Measurements from ENCODE around the gene ZBTB20. TPM values are rescaled to one million over a fixed set of nuclear protein-coding genes. Genes with fewer than 3 reads are reported as not detected.

ZBTB20 gene
- polyA plus RNA-seq, 3 donors, result 1.3 to 3.2 (median 2.0) TPM

DNA sequence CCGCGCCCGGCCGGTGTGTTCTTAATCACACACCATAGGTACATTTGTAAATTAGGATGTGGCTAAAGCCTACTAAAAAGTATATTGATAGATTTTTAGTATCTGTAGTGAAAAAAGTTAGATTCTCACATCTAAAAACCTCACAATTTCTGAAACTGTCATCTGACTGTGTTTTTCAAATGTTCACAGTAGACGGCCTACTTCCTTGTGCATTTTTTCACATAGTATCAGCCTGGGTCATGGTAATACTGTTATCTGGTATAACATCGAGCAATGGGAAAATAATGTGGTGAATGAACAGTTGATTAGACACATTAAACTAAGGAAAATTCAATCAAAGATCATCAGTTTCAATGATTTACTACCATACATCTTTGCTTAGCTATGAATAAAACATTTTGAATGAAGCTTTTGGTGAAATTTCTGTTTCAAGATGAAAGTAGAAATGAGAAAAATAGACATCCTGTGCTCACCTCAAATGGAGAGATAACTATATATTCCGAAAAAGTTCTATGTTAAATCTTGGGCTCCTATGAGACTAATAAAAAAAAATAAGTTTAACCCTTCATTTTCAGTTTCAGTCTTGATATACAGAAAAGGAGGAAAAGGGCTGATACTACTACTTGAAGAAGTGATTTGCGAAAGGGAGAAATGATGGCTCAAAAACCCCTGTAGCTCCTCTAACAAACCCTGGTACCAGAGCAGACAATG, 262.7 kb downstream of the ZBTB20 start:
- H3K79me2 ChIP-seq (ENCODE audit: insufficient read depth, low read length), result no peaks in the 10 kb centered on the region
- peaks cover 4 to 5% of the 10 kb centered on the region in 2 donors for H3K4me1 ChIP-seq (ENCODE audit: control insufficient read depth in 1 of 2, insufficient read depth in 2 of 2, low read length in 2 of 2)
- no peaks in the 10 kb centered on the region for H3K27me3 ChIP-seq (ENCODE audit: control insufficient read depth in 2 of 2, insufficient read depth in 2 of 2, low read length in 2 of 2)
- intact Hi-C loops (cut with micrococcal nuclease), result no loop called here
- H2AFZ ChIP-seq (ENCODE audit: insufficient read depth, low read depth, low read length, poor library complexity, severe bottlenecking), result no peak overlapping the region
- H3K4me3 ChIP-seq (replicated peaks in 1 of 3; ENCODE audit: low read depth in 2 of 3, low read length in 3 of 3), result no peak overlapping the region
- no peaks in the 10 kb centered on the region for H3K27me3 Mint-ChIP-seq (ENCODE audit: low read depth in 3 of 3)
- no peak overlapping the region for H3K27ac Mint-ChIP-seq
- H3K27ac ChIP-seq (ENCODE audit: low read depth in 1 of 2, low read length in 2 of 2), result no peak overlapping the region
- no CpG with 5 or more reads among the region's 8 CpGs for WGBS (ENCODE audit: insufficient coverage)
- H3K9ac ChIP-seq (ENCODE audit: insufficient read depth, low read length, poor library complexity, severe bottlenecking), result no peak overlapping the region
- no peaks in the 10 kb centered on the region for H3K9me3 ChIP-seq (replicated peaks in 1 of 2; ENCODE audit: control insufficient read depth in 1 of 2, insufficient read depth in 1 of 2, low read length in 2 of 2)
- peaks cover 0 to 2% (median 0%) of the 10 kb centered on the region in 7 donors for H3K9me3 Mint-ChIP-seq
- no peak overlapping the region for H3K4me3 Mint-ChIP-seq
- H4K20me1 ChIP-seq (ENCODE audit: insufficient read depth, low read length), result no peaks in the 10 kb centered on the region
- H3K36me3 Mint-ChIP-seq, result no peaks in the 10 kb centered on the region
- H3K36me3 ChIP-seq (replicated peaks in 1 of 2; ENCODE audit: control insufficient read depth in 1 of 2, insufficient read depth in 2 of 2, low read length in 2 of 2), result no peaks in the 10 kb centered on the region
- TF ChIP-seq, protein P1, sequence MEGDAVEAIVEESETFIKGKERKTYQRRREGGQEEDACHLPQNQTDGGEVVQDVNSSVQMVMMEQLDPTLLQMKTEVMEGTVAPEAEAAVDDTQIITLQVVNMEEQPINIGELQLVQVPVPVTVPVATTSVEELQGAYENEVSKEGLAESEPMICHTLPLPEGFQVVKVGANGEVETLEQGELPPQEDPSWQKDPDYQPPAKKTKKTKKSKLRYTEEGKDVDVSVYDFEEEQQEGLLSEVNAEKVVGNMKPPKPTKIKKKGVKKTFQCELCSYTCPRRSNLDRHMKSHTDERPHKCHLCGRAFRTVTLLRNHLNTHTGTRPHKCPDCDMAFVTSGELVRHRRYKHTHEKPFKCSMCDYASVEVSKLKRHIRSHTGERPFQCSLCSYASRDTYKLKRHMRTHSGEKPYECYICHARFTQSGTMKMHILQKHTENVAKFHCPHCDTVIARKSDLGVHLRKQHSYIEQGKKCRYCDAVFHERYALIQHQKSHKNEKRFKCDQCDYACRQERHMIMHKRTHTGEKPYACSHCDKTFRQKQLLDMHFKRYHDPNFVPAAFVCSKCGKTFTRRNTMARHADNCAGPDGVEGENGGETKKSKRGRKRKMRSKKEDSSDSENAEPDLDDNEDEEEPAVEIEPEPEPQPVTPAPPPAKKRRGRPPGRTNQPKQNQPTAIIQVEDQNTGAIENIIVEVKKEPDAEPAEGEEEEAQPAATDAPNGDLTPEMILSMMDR (IDR thresholded peaks at IDR 0.05), result no peak
- DNase-seq, result no peak
- H3K4me2 ChIP-seq (replicated peaks; ENCODE audit: extremely low read depth, low read length, poor library complexity, severe bottlenecking), result no peak overlapping the region
- H3K4me1 Mint-ChIP-seq, result peaks cover 7% of the 10 kb centered on the region

DNA sequence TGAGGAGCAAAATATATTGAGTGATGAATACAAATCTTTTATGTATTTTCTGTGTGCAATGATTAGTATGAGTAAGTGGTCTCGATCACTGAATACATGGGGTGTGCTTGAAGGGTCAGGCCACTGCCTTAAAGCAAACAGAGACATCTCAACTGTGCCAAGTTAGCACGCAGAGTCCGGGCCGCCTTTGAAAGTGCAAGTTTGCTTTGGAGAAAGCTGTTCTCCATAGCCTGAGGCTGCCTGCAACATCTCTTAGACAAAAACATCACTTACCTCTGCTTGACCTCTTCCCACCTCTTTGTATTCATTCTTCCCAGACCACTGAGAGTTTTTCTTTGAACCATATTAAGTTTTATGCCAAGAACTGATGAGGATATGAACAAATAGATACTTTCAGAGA, 267.0 kb downstream of the ZBTB20 start:
- DNase-seq, result no peak
- Mint-ChIP-seq H3K36me3 (no peaks in the 10 kb centered on the region), H3K9me3 (peaks cover 0 to 2% (median 0%) of the 10 kb centered on the region in 7 donors), H3K4me1 (peaks cover 14% of the 10 kb centered on the region), H3K4me3 (no peak overlapping the region), H3K27ac (no peak overlapping the region), H3K27me3 (ENCODE audit: low read depth in 3 of 3) (no peaks in the 10 kb centered on the region)
- Histone ChIP-seq H3K4me2 (replicated peaks; ENCODE audit: extremely low read depth, low read length, poor library complexity, severe bottlenecking) (no peak overlapping the region), H3K36me3 (replicated peaks in 1 of 2; ENCODE audit: control insufficient read depth in 1 of 2, insufficient read depth in 2 of 2, low read length in 2 of 2) (no peaks in the 10 kb centered on the region), H3K9me3 (replicated peaks in 1 of 2; ENCODE audit: control insufficient read depth in 1 of 2, insufficient read depth in 1 of 2, low read length in 2 of 2) (no peaks in the 10 kb centered on the region), H3K27ac (ENCODE audit: low read depth in 1 of 2, low read length in 2 of 2) (no peak overlapping the region), H3K4me3 (replicated peaks in 1 of 3; ENCODE audit: low read depth in 2 of 3, low read length in 3 of 3) (no peak overlapping the region), H4K20me1 (ENCODE audit: insufficient read depth, low read length) (no peaks in the 10 kb centered on the region), H3K79me2 (ENCODE audit: insufficient read depth, low read length) (no peaks in the 10 kb centered on the region), H3K9ac (ENCODE audit: insufficient read depth, low read length, poor library complexity, severe bottlenecking) (no peak overlapping the region), H3K4me1 (ENCODE audit: control insufficient read depth in 1 of 2, insufficient read depth in 2 of 2, low read length in 2 of 2) (peaks cover 8 to 9% of the 10 kb centered on the region in 2 donors), H2AFZ (ENCODE audit: insufficient read depth, low read depth, low read length, poor library complexity, severe bottlenecking) (no peak overlapping the region), H3K27me3 (ENCODE audit: control insufficient read depth in 2 of 2, insufficient read depth in 2 of 2, low read length in 2 of 2) (no peaks in the 10 kb centered on the region)
- intact Hi-C loops (cut with micrococcal nuclease), result no loop called here
- TF ChIP-seq, protein P1 (IDR thresholded peaks at IDR 0.05), result no peak
- 67% methylated on average over 3 of the region's 4 CpGs for WGBS (ENCODE audit: insufficient coverage)

Data from CD14-positive monocyte (primary cell).